NCI-H2081 treated with DMSO at 0.1 percent for 48 hours (cell line): ENCODE data around the gene SLCO2B1.

Experiments used
- DNase-seq: peaks from one replicate; lab custom pipeline; 2025; lab: John Stamatoyannopoulos, UW

Gene SLCO2B1

DNA sequence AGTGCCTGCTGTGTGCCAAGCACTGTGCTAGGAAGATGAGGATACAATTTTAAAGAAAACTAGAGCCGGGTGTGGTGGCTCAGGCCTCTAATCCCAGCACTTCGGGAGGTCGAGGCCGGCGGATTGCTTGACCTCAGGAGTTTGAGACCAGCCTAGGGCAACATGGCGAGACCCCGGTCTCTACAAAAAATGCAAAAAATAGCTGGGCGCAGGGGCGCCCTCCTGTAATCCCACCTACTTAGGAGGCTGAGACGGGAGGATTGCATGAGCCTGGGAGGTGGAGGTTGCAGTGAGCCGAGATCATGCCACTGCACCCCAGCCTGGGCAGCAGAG lies 98.0 kb downstream of the SLCO2B1 start:
- DNase-seq = no peak

DNA sequence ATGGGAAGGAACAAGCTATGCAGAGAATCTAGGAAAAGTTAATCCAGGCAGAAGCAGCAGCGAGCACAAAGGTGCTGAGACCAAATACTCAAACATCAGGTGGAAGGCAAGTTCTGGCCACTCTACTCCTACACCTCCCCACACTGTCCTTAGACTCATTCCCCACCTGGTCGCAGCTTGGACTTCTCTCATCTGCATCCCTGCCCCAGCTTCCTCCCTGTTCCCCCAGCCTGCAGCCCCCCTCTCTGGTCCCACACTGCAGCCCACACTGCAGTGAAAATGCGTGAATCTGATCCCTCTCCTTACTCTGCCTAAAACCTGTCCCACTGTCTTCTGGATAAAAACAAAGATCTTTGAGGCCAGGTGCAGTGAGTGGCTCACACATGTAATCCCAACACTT lies 98.8 kb downstream of the SLCO2B1 start:
- DNase-seq = no peak

DNA sequence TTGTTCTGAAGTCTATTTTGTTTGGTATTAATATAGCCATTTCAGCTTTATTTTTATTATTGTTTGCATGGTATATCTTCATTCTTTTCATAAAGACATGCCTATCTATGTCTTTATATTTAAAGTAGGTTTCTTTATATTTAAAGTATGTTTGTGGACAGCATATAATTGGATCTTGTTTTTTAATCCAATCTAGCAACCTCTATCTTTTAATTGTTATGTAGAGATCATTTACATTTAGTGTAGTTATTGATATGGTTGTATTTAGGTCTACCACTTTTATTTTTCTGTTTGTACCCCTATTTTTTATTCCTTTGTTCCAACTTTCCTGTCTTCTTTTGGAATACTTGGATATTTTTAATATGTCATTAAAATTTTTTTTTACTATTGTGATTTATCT lies 103.4 kb downstream of the SLCO2B1 start:
- DNase-seq = no peak
